Putamen (tissue), 1 donor: Measurements from ENCODE around the gene CYSLTR2.
"Not testable (repeated sequence)": the region's sequence is repeated elsewhere in the genome, so short reads cannot be mapped to it uniquely, and the experiment has no call there.

Experiments used
- DNase-seq: peaks from one replicate; pipeline ENCODE4 v3.0.0-alpha.2; 2016; ENCODE audit warnings: low spot score

The CYSLTR2 gene

DNA sequence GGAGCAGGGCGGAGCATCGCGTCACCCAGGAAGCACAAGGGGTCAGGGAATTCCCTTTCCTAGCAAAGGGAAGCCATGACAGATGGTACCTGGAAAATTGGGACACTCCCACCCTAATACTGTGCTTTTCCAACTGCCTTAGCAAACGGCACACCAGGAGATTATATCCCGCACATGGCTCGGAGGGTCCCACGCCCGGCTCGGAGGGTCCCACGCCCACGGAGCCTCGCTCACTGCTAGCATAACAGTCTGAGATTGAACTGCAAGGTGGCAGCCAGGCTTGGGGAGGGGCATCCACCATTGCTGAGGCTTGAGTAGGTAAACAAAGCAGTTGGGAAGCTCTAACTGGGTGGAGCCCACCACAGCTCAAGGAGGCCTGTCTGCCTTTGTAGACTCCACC lies 42.9 kb downstream of the CYSLTR2 start:
- DNase-seq: not testable (repeated sequence)

DNA sequence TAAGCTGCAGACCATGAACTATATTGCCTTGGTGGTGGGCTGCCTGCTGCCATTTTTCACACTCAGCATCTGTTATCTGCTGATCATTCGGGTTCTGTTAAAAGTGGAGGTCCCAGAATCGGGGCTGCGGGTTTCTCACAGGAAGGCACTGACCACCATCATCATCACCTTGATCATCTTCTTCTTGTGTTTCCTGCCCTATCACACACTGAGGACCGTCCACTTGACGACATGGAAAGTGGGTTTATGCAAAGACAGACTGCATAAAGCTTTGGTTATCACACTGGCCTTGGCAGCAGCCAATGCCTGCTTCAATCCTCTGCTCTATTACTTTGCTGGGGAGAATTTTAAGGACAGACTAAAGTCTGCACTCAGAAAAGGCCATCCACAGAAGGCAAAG lies 53.7 kb downstream of the CYSLTR2 start:
- DNase-seq: no peak

DNA sequence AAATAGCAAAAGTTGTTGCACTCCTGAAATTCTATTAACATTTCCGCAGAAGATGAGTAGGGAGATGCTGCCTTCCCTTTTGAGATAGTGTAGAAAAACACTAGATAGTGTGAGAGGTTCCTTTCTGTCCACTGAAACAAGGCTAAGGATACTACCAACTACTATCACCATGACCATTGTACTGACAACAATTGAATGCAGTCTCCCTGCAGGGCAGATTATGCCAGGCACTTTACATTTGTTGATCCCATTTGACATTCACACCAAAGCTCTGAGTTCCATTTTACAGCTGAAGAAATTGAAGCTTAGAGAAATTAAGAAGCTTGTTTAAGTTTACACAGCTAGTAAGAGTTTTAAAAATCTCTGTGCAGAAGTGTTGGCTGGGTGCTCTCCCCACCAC lies 55.0 kb downstream of the CYSLTR2 start:
- no peak for DNase-seq

DNA sequence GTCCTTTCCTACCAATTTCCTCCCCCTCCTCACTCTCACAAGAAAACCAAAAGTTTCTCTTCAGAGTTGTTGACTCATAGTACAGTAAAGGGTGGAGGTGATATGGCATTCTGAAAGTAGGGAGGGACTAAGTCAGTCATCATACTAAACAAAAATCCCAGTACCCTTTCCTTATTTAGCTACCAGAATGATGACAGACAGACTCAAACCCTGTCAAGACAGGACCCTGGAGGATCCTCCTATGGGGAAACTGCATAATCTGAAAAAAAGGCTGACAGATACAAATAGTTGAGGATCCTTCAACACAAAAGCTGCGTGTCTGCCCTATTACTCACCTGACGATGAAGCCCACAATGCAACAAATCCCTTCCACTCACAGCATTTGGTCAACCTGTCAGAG lies 55.5 kb downstream of the CYSLTR2 start:
- DNase-seq: no peak

DNA sequence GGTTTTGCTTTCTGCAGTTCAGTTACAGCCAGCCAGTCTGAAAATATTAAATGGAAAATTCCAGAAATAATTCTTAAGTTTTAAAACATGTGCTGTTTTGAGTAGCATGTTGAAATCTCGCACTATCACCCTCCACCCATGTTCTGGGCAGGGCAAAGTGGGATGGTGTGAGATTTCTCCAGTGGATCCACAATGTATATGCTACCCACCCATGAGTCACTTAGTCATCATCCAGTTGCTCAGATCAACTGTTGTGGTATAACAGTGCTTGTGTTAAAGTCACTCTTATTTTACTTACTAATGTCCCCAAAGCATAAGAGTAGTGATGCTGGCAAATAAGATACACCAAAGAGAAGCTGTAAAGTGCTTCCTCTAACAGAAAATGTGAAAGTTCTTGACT lies 56.4 kb downstream of the CYSLTR2 start:
- no peak for DNase-seq

DNA sequence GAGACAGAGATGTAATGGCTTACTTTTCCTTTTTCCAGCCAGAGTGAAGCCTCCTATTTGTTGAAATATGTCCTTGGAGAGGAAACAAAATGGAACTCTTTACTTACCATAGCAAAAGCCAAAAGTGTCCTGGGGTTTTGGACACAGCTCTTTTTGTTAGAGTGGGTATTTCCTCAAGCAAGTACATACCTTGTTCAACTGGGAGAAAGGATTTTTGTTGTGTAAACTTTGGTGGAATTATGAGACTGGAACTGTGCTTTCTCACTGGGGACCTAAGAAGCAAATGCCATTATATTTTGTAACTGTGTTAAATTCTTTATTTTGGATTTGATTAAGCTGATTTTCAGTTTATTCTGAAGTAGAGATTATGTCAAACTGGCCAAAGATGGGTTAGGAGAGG lies 58.4 kb downstream of the CYSLTR2 start:
- no peak for DNase-seq

DNA sequence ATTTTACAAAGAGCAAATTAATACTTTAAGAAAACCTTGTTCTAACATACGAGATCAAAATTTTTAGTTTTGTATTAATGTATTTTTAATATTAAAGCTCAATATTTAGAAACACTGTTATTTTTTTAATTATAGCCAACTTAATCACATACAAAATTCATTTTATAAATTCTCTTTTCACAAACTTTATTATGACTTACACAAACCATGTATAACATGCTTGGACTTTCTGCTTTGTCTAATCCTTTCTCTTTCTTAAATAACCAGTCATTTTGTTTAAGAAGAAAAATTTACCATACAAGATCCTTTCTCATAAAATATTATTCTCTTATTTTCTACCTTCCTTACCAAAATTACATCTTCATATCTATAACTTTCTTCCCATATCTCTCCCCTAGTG lies 62.2 kb downstream of the CYSLTR2 start:
- no peak for DNase-seq

DNA sequence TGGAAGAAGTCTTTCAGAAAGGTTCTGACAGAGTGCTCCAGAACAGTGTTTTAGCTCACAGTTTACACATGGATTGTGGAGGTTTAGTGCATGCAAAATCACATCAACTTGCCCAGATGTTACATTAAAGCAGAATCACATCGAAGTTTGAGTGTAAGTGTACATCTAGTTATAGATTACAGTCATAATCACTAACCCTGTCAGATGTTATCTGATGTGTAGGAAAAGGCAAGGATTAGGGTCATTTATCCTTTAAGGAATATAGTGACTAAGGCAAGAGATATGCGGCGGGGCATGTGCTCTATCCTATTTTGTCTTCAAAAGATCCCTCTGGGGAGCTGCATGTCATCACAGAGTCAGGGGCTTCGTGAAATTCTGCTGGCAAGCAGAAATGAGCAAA lies 66.9 kb downstream of the CYSLTR2 start:
- DNase-seq: no peak

DNA sequence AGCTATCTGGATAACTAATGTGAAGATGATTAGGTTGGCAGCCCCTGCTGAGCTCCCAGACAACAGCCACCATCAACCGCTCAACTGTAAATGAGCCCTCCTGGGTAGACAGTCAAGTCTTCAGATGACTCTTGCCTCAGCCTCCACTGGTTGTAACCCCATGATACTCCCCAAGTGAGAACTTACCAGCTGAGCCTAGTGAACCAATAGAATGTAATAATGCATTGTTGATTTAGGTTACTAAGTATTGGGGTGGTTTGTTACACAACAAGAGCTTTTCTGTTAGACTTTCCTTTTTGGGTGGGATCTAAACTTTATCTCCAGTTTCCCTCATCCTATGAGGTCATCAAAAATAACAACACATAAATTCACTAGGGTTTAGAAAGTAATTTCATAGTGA lies 69.4 kb downstream of the CYSLTR2 start:
- DNase-seq: no peak

DNA sequence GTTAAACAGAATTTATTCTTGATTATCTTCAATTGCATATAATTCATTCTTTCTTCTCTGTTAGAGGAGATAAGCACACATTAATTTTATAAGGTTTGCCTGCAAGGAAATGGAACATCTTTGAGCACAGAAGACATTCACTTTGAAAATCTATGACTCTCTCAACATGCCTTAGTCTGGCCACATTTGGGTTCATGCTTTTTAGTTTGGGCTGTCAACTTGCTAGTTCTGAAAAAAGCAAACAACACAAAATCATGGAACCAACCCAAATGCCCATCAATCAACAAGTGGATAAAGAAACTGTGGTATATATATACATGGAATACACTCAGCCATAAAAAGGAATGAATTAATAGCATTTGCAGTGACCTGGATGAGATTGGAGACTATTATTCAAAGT lies 71.5 kb downstream of the CYSLTR2 start:
- DNase-seq: no peak

DNA sequence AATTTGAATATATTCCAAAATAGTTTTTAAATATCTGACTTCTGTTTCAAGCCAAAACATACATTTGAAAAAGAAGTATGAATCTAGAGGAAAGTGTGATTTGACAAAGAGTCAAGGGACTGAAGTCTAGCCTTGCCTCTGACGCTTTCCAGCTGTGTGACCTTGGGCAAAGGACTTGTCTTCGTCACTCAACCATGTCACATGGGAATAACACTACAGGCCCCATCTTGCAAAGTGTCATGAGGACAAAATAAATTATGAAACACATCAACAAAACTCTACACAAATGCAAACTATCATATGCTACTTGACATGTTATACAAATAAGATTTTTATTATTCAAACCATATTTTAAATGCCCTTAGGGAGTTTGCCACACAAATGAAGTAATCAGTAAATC lies 73.0 kb downstream of the CYSLTR2 start:
- DNase-seq: no peak

DNA sequence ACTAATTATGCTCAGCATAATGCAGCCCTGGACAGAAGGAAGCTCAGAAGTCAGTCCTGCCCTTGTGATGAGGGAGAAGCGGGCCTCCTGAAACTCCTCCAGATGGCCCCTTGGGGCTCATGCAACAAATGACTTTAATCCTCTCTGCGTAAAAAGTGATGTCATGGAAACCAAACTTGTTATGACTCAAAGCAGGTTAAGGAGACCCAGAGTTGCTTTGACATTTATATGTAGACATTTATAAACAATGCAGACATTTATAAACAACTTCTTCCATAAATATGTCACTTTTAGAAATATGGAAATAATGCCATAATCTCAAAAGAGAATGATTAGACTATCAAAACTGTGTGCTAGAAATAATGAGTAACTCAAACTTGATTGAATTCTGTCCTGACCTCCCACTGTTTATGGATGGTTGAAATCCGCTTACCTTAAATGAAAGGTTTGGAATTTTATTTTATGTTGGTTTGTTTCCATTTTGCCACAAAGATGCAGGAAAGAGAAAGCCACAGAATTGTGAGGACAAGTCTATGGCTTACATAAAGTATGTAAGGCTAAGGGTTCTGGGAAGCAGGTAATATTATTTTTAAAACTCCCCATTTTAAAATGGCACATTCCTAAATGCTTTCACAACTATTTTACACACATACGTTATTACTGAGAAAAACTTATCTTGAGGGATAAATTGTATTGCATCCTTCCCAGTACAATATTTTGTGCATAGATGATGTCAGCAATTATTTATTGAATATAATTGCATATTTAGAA lies 73.7 kb downstream of the CYSLTR2 start:
- no peak for DNase-seq

DNA sequence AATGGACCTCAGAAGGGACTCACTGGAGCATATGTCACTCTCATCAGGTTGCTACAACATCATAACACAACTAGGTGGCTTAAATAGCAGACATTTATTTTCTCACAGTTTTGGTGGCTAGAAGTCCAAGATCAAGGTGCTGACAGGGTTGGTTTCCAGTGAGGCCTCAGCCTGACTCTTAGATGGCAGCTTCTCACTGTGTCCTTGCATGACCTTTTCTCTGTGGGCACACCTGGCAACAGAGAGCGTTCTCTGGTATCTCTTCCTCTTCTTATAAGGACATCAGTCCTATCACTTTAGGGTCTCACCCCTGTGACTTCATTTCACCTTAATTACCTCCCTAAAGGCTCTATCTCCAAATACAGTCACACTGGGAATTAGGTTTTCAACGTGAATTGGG lies 74.5 kb downstream of the CYSLTR2 start:
- DNase-seq: no peak

DNA sequence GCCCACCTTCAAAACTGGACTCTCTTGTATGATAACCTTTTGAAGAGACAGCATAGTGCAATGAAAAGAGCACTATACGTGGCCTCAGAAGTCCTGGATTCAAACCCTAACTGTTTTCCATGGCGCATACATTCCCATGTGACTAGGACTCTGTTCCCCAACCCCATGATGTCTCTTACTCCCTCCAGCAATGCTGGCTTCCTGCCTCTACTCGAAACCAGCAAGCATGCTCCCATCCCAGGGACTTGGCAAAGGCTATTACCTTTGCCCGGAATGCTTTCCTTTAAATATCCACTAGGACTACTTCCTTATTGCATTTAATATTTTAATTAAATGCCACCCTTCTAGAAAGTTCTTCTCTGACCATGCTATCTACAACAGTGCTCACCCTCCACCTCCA lies 75.1 kb downstream of the CYSLTR2 start:
- DNase-seq: no peak

DNA sequence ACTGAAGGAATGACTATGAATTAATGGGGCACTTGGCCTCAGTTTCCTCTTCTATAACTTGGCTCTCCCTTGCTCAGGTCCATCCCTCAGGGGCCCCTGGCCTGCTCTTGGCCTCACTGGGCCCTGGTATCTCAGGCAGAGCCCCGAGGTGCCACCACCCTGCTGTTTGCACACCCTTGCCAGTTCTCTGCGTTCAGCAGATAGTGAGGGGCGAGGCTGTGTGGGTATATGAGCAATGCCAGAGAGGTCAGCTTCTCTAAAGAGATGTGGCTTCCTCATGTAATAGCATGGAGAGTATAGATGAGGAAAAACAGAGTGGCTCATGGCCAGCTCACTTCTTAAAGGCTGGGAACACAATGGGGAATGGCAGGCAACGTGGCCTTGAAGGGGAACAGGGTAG lies 76.1 kb downstream of the CYSLTR2 start:
- DNase-seq: no peak

DNA sequence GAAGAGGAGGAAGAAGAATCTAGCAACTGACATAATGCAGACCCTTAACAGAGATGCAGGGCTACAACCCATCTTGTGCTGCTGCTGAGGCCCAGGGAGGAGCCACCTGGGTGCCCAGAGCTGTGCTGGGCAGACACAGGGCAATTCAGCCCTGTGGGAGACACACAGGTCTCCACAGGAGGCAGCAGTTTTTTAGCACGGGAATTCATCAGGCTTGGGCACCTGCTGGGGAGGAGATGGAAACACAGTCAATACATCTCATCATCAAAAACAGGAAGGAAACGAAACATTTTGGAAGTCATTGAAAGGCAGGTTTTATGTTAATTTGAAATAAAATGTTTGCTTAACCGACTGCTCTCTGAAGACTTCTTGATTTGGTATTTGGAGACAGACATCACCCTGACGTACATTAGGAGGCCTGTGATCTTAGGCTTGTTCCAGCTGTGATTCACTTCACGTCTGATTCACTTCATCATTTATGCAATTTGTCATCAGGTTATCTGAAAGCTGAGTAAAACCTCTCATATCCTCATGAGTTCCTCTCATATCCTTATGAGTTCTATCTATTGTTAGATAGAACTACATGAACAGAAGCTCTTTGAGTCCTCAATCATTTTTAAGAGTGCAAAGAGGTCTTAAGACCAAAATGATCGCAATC lies 77.4 kb downstream of the CYSLTR2 start:
- DNase-seq: no peak

DNA sequence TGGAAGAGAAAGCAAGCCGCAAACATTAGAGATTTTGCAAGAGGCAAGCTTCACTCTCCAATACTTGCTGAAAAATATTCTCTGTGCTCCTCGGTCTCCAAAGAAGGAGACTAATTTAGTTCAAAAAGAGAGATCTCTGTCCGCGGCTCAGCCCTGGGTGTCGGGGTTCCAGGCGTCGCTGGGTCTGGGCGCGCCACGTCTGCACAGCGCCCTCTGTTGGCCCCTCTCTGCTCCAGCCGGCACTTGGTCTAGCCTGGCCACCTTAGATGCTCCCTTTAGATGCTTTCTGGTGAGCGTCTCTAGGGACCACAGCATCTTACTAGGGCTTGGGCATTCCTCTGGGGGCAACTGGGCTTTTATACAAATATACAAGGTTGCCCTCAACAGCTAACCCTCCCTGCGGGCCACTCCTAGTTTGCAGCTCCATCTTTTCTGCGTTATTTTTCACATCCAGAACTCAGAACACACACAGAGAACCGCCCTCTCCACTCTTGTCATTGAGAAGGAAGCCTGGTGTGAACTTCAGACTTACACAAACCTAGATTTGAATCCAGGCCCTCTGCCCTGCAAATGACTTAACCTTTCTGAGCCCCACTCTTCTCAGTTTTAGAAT lies 78.3 kb downstream of the CYSLTR2 start:
- DNase-seq: no peak

DNA sequence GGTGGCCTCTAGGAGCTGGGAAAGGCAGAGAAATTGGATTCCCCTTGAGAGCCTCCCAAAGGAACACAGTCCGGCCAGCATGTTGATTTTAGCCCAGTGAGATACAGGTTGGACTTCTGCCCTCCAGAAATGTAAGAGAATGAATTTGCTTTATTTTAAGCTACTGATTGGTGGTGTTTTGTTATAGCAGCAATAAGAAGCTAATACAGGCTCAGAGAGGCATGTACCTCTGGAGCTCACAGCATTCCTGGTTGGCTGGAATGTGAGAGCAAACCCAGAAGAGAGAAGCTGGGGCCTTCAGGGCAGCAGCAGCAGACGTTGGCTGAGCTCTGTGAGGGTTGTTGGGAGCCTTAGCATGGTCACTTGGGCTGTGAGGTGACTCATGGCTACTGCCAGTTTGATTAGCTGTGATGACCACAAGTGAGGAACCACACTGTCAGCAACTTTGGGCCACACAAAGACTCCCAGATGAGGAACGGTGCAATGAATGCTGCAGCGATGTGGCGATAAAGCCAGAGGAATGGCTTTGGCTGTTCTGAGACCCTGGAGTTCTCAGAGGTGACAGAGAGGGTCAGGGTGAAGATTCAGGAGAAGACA lies 80.1 kb downstream of the CYSLTR2 start:
- DNase-seq: no peak

DNA sequence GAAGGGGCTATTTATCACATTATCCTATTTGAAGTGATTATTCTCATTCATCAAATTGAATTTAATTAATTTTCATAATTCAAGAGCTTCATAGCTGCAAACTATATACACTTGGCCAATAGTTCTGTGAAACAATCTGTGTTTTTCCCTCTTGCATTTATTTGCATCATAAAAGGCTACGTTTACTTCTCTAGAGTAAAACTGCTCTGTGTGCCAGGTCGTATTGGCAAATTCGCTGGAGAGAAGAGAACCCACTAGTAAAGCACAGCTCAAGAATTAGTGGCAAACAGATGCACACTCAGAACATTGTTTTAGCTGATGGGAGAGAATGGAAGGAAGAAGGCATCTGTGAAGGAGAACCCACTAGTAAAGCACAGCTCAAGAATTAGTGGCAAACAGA lies 81.8 kb downstream of the CYSLTR2 start:
- DNase-seq: no peak

DNA sequence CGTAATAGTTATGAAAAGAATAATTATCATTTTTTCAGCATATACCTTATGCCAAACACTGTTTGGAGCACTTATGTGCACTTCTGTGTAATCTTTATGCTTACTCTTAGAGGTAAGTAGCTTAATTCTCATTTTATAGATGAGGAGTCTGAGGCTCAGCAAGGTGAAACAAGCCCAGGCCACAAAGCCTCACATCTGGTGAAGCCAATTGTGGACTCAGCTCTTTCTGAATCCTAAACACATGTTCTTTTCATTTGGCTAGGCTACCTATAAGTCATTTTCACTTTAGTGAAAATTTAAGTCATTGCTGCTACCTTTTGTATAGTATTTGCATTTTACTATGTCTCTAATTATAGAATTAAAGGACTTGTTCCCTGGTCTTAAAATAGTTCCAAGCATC lies 84.0 kb downstream of the CYSLTR2 start:
- DNase-seq: no peak

DNA sequence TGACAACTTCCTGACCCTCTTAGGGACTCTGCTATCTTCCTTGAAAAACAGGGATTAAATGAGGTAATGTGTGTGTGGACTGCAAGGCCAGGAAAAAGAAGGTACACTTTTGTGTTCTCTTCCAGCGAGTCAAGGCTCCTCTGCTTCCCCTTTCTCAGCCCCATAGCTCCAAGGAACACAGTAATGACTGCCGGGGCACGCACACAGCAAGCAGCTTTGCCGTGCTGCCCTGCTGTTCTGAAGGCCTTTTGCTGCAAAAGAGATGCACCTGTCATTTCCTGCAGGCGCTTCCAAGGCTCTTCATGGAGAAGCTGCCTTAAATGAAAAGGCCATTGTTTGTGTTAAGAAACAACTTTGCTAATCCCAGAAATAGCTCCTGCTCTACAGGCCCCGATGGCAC lies 84.6 kb downstream of the CYSLTR2 start:
- no peak for DNase-seq

DNA sequence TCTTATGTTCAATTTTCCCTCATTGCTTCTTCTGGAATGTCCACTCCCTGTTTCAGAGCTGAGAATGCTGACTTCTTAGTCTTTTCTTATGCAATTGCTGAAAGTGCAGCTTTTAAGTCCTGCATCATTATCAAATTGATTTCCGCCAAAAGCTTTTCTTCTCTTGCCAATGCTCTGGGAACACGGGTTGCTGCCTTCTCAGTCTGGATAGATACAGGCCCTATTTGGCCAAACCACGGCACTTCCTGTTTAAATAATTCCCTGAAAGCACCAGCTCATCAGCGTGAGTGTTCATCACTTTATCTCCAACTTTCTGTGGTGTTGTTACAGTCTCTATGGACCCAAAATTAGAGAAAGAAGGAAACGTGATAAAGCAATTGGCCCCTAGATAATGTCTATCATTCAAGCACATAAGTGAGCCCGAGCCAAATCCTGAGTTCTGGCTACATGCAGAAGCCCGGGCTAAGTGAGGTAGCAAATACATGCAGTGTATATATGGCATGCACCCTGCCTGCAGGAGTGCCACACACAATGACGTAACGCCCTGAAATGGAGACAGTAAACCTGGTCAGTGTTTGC lies 85.7 kb downstream of the CYSLTR2 start:
- DNase-seq: no peak

DNA sequence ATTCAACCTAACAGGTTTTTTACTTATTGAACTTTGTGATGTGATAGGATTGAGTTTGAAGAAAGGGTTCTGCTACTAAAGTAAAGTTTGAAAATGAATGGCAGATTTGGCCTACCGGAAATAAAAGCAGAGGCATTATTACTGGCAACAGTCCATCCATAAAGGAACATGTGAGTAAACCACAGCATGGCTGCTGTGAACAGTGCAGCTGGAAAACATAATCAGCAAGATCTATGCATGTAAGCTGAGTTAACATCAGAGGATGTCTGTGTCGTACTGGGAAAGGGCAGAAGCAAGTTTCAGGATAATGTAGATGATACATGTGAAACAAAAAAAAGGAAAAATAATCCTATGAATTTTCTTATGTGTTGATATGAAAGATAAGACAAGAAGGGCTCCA lies 87.6 kb downstream of the CYSLTR2 start:
- no peak for DNase-seq
